GM10266 (cell line): ENCODE measurements around the gene COL19A1.

Experiments
- DNase-seq: peaks from one replicate; pipeline ENCODE4 v3.0.0; 2012; ENCODE audit errors: extremely low spot score
- CTCF ChIP-seq: IDR thresholded peaks from 2 replicates; pipeline ENCODE4 v1.5.1; 2012; ENCODE audit warnings: mild to moderate bottlenecking, low read depth; ENCODE audit not compliant: control insufficient read depth, insufficient read depth; ENCODE audit errors: missing control alignments

COL19A1 gene

GRCh38 chr6:70221025-70221714 is 354.8 kb downstream of the COL19A1 start:
- DNase-seq: peak; percentile 33
- peak; percentile 41 for TF ChIP-seq CTCF

- DNase-seq: no peak
- TF ChIP-seq CTCF: no peak
These were observed 355.5 kb downstream of the COL19A1 start for GRCh38 chr6:70221715-70222438.

GRCh38 chr6:70222439-70222749 is 356.0 kb downstream of the COL19A1 start:
- no peak for TF ChIP-seq CTCF
- no peak for DNase-seq

- no peak for DNase-seq
- no peak for TF ChIP-seq CTCF
These were observed 358.7 kb downstream of the COL19A1 start for GRCh38 chr6:70225055-70225454.

- DNase-seq: no peak
- no peak for TF ChIP-seq CTCF
These were observed 365.0 kb downstream of the COL19A1 start for GRCh38 chr6:70231311-70231710.

- TF ChIP-seq CTCF: no peak
- DNase-seq: no peak
These were observed 368.3 kb downstream of the COL19A1 start for GRCh38 chr6:70234561-70235236.

GRCh38 chr6:70236343-70236742 is 370.0 kb downstream of the COL19A1 start:
- TF ChIP-seq CTCF: no peak
- DNase-seq: no peak
